GM12872 (cell line): ENCODE data around the gene PRICKLE3.

Experiments used
- TF ChIP-seq, protein P1 (sequence below): IDR thresholded peaks from 3 replicates; pipeline ENCODE4 v1.5.1; 2011; ENCODE audit warnings: low read depth, mild to moderate bottlenecking, low read length, moderate library complexity; ENCODE audit not compliant: insufficient read depth

PRICKLE3 gene

DNA sequence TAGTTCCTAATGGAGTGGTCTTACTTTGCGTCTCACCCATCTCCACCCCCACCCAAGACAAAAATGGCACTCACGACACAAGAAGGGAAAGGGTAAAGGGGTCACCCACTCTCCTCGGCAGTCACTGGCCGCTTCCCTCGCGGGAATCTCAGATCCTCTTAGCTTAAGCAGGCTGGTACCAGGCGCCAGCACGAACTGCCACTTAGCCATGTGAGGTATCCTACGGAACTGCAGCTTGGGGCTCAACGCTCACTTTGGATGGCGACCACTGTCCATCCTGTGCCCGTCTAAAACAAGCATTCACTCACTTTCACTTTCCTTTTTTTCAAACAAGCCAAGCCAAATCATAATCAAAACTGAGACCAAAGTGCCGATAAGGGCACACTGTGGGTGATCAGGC is 38.2 kb downstream of the PRICKLE3 start:
- TF ChIP-seq, protein P1, sequence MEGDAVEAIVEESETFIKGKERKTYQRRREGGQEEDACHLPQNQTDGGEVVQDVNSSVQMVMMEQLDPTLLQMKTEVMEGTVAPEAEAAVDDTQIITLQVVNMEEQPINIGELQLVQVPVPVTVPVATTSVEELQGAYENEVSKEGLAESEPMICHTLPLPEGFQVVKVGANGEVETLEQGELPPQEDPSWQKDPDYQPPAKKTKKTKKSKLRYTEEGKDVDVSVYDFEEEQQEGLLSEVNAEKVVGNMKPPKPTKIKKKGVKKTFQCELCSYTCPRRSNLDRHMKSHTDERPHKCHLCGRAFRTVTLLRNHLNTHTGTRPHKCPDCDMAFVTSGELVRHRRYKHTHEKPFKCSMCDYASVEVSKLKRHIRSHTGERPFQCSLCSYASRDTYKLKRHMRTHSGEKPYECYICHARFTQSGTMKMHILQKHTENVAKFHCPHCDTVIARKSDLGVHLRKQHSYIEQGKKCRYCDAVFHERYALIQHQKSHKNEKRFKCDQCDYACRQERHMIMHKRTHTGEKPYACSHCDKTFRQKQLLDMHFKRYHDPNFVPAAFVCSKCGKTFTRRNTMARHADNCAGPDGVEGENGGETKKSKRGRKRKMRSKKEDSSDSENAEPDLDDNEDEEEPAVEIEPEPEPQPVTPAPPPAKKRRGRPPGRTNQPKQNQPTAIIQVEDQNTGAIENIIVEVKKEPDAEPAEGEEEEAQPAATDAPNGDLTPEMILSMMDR: no peak

DNA sequence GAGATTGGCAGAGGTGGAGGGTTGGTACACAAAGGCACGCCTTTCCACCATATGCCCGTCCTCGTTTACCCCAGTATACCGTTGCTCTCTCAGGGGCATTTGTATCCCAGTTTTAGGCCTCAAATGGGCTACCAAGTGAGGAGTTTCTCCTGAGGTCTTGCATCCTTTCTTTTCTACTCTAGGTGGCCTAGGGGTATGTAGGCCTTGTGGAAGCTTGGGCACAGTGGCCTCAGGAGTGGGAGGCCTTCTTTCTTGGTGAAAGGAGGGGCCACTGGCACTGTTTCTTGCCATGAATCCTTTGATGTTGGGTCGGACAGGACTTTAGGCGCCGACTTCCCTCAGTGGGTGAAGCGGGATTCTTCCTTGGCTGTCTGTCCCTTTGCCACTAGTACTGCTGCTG is 38.9 kb downstream of the PRICKLE3 start:
- TF ChIP-seq, protein P1: no peak

DNA sequence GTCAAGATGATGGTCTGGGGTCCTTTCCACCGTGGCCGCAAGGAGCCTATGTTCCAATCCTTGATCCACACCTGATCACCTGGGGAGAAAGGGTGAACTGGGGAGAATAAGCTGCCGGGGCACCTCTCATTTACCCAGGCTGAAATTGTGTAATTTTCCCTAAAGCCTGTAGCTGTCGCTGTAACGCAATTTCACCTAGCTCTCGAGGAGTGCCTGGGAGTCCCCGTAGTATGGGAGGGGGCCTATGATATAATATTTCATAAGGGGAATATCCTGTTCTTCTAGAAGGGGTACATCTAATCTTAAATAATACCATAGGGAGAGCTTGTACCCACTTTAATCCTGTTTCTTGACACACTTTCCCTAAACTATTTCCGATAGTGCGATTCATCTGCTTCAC is 43.9 kb downstream of the PRICKLE3 start:
- TF ChIP-seq, protein P1: peak; percentile 62; the same call in 2 of the 3 replicates

DNA sequence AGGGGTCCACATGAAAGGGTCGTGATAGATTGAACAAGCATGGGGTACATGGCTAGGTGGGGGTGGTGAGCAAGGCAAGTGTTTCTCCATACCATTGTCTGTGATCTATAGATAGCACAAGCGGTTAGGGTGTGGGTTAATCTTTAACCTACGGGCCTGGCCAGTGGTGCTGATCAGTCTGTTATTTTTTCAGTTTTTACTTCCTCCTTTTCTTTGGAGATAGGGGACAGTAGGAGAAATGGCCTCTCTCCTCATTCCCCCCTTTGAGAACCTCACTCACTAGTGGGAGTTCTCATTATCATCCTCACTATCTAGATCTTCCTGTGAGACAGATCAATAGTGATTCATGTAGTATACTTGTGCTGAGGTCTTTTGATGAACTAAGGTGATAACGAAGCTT is 46.5 kb downstream of the PRICKLE3 start:
- TF ChIP-seq, protein P1: no peak

DNA sequence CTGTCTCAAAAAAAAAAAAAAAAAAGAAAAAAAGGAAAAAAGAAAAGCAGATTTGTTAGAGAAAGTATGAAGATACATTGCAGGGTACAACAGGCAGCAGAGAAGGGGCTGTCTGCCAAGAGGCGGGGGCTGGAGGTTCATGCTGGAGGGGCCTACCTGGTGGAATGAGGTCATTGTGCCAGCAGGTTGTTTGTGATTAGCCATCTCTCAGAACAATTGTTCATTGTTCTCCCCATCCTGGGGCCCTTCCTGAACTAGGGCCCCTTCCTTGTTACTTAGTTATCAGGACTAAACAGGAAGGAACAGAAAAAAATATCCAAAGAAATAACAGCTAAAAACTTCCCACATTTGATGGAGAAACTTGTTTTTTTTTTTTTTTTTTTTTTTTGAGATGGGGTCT is 48.7 kb downstream of the PRICKLE3 start:
- TF ChIP-seq, protein P1: no peak

DNA sequence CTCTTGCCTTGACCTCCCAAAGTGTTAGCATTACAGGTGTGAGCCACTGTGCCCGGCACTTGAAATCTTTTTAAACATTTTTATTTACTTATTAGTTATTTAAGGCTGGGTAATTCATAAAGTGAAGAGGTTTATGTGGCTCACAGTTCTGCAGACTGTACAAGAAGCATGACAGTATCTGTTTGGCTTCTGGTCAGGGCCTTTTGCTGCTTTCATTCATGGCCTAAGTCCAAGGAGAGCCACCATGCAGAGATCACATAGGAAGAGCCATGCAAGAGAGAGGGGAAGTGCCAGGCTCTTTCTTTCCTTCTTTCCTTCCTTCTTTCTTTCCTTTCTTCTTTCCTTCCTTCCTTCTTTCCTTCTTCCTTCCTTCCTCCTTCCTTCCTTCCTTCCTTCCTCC is 52.4 kb downstream of the PRICKLE3 start:
- TF ChIP-seq, protein P1: no peak

DNA sequence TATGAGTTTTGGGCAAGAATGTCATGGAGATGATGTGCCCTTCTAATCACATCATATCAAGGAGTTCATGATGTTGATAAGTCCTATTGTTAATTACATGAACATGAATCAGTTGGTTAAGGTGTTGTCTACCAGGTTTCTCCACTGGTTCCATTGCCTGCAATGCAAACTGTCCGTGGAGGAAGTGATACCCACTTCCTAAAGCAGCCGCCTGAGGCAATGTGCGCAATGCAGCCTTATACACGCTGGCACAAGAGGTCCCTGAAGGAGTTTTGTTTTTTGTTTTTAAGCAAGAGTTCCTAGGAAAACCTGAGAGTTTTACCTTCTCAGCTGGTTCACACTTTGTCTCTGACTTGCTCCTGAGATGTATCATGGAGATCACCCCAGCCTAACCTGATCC is 56.7 kb downstream of the PRICKLE3 start:
- TF ChIP-seq, protein P1: 0 out of 3 replicates have a peak, but pooled peaks have one; percentile 9
